HG02943 (cell line): ENCODE results near the gene ANKS1A.

Experiments
- ATAC-seq: cut with Tn5 transposase; IDR thresholded peaks from one replicate; pipeline ENCODE4 v1.9.1; 2021; ENCODE audit warnings: mild to moderate bottlenecking, low read depth, moderate library complexity; ENCODE audit not compliant: unreplicated experiment

ANKS1A gene

GRCh38 chr6:35036059-35036827, 147.2 kb downstream of the ANKS1A start:
- no peak for ATAC-seq

GRCh38 chr6:35036828-35037663, 148.0 kb downstream of the ANKS1A start:
- ATAC-seq: no peak

- ATAC-seq: no peak
These were observed 148.6 kb downstream of the ANKS1A start for GRCh38 chr6:35037664-35038038.

- ATAC-seq: no peak
These were observed 149.0 kb downstream of the ANKS1A start for GRCh38 chr6:35038076-35038475.

- ATAC-seq: no peak
These were observed 151.3 kb downstream of the ANKS1A start for GRCh38 chr6:35040398-35040797.

- no peak for ATAC-seq
These were observed 152.2 kb downstream of the ANKS1A start for GRCh38 chr6:35041086-35041861.

GRCh38 chr6:35042031-35042815, 153.2 kb downstream of the ANKS1A start:
- no peak for ATAC-seq

- ATAC-seq: no peak
These were observed 154.5 kb downstream of the ANKS1A start for GRCh38 chr6:35043381-35044130.

GRCh38 chr6:35044145-35044745, 155.2 kb downstream of the ANKS1A start:
- no peak for ATAC-seq

- ATAC-seq: no peak
These were observed 155.8 kb downstream of the ANKS1A start for GRCh38 chr6:35044761-35045421.

- ATAC-seq: no peak
These were observed 157.0 kb downstream of the ANKS1A start for GRCh38 chr6:35046103-35046502.

- no peak for ATAC-seq
These were observed 157.8 kb downstream of the ANKS1A start for GRCh38 chr6:35046862-35047261.

- no peak for ATAC-seq
These were observed 158.4 kb downstream of the ANKS1A start for GRCh38 chr6:35047265-35048011.

- ATAC-seq: no peak
These were observed 159.1 kb downstream of the ANKS1A start for GRCh38 chr6:35048031-35048613.

GRCh38 chr6:35048631-35049083, 159.6 kb downstream of the ANKS1A start:
- no peak for ATAC-seq

GRCh38 chr6:35049156-35049735, 160.2 kb downstream of the ANKS1A start:
- ATAC-seq: no peak
